ENCODE results near the gene PRDM16. TPM values are rescaled to one million over a fixed set of nuclear protein-coding genes. Genes with fewer than 3 reads are reported as not detected.

PRDM16 gene
- polyA plus RNA-seq, 1 experiment = 0.06 TPM

DNA sequence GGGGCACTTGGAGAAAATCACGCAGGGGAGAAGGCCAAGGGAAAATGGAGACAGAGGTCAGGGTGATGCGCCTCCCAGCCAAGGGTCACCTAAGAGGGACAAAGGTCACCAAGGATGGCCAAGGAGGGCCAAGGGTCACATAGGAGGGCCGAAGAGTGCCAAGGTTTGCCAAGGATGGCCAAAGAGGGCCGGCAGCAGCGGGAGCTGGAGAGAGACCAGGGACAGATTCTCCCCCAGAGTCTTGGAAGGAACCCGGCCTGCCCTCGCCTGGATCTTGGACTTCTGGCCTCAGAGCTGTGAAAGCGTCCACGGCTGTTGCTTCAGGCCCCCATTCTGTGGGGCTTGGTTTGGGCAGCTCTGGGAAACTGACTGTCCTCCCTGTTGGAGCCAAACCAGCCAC, 359.9 kb downstream of the PRDM16 start:
- H3K9me3 ChIP-seq (ENCODE audit: control insufficient read depth, insufficient read depth, low read length) = no peaks in the 10 kb centered on the region; the same call in 1 of the 2 replicates
- no peak for DNase-seq (ENCODE audit: low read depth, low spot score)
- no peak overlapping the region for H3K27ac ChIP-seq (ENCODE audit: low read depth, low read length)
- ChIA-PET POLR2A (no interaction called here), CTCF (no interaction called here)
- H3K4me3 ChIP-seq (ENCODE audit: low read depth, low read length) = no peak overlapping the region
- TF ChIP-seq, protein P1, sequence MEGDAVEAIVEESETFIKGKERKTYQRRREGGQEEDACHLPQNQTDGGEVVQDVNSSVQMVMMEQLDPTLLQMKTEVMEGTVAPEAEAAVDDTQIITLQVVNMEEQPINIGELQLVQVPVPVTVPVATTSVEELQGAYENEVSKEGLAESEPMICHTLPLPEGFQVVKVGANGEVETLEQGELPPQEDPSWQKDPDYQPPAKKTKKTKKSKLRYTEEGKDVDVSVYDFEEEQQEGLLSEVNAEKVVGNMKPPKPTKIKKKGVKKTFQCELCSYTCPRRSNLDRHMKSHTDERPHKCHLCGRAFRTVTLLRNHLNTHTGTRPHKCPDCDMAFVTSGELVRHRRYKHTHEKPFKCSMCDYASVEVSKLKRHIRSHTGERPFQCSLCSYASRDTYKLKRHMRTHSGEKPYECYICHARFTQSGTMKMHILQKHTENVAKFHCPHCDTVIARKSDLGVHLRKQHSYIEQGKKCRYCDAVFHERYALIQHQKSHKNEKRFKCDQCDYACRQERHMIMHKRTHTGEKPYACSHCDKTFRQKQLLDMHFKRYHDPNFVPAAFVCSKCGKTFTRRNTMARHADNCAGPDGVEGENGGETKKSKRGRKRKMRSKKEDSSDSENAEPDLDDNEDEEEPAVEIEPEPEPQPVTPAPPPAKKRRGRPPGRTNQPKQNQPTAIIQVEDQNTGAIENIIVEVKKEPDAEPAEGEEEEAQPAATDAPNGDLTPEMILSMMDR (IDR thresholded peaks at IDR 0.05; ENCODE audit: low read depth, low read length) = no peak
- H3K27me3 ChIP-seq (ENCODE audit: control insufficient read depth, insufficient read depth, low read length) = peaks cover 3% of the 10 kb centered on the region

DNA sequence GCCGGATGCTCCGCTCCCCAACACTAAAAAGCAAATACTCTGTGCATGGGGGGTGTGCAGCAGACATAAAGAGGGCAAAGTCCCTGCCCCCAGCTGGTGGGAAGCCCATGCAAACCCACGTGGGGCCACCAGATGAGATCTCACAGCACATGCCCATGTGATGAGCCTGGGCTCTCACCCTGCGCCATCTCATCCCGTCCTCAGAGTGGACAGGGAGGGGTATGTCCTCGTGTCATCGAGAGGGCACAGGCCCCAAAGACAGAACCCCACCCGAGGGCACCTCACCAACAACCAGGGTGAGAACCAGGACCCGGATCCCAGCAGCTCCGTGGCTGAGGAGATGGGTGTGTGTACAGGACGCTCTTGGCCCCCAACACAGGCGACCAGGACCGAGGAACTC, 360.3 kb downstream of the PRDM16 start:
- POLR2A ChIA-PET = no interaction called here

DNA sequence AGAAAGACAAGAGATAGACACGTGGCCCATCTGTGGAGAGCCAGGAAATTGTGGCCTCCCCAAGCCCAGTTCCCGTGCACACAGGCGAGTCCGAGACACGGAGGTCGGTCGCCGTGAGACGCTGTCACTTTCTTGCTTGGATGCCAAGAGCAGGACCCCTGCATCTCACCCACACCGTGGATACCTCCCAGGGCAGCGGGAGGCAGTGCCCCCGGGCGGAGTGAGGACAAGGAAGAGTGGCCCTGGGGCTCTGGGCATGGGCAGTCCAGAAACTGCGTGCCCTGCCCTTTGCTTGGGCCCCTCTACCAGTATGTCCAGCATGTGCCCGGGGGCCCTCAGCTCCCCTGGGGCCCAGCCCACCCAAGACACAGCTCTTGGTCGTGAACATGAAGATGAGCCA, 360.8 kb downstream of the PRDM16 start:
- TF ChIP-seq, protein P1 (IDR thresholded peaks at IDR 0.05; ENCODE audit: low read depth, low read length) = no peak
- POLR2A ChIA-PET = no interaction called here

More for the DNA sequence above, 360.3 kb downstream of the PRDM16 start:
- Histone ChIP-seq H3K27ac (ENCODE audit: low read depth, low read length) (no peak overlapping the region), H3K27me3 (ENCODE audit: control insufficient read depth, insufficient read depth, low read length) (no peaks in the 10 kb centered on the region), H3K4me3 (ENCODE audit: low read depth, low read length) (no peak overlapping the region), H3K9me3 (ENCODE audit: control insufficient read depth, insufficient read depth, low read length) (no peaks in the 10 kb centered on the region; the same call in 1 of the 2 replicates)
- TF ChIP-seq, protein P1 (IDR thresholded peaks at IDR 0.05; ENCODE audit: low read depth, low read length) = no peak
- CTCF ChIA-PET = no interaction called here
- DNase-seq (ENCODE audit: low read depth, low spot score) = no peak

DNA sequence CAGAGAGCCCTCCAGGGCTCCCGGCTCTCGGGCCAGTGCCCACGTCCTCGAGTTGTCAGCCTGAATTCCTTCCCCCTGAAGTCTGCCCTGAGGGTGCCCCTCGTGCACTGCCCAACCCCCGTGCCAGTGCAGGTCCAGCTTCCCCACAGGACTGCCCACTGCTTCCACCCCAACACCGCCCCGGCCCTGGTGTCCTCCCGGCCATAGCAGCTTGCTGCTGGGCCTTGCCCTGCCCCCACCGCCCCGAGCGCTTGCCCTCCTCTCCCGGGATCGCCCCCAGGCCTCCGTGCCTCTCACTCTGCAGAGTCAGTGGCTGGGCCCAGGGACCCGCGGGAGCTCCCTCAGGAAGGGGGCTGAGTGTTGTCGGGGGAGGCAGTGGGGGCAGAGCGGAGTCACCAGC, 361.4 kb downstream of the PRDM16 start:
- ChIA-PET POLR2A (no interaction called here), CTCF (interaction anchor here (0.6 kb wide), 2 partner anchors 80 to 1290 kb away, joined by 7 to 15 read pairs; no protein-coding TSS in a partner anchor)
- H3K27ac ChIP-seq (ENCODE audit: low read depth, low read length) = no peak overlapping the region
- no peak overlapping the region for H3K4me3 ChIP-seq (ENCODE audit: low read depth, low read length)
- no peak for DNase-seq (ENCODE audit: low read depth, low spot score)
- H3K9me3 ChIP-seq (ENCODE audit: control insufficient read depth, insufficient read depth, low read length) = no peaks in the 10 kb centered on the region; the same call in 1 of the 2 replicates
- H3K27me3 ChIP-seq (ENCODE audit: control insufficient read depth, insufficient read depth, low read length) = no peaks in the 10 kb centered on the region
- TF ChIP-seq, protein P1 (IDR thresholded peaks at IDR 0.05; ENCODE audit: low read depth, low read length) = no peak

More for the DNA sequence above, 360.8 kb downstream of the PRDM16 start:
- H3K9me3 ChIP-seq (ENCODE audit: control insufficient read depth, insufficient read depth, low read length) = no peaks in the 10 kb centered on the region; the same call in 1 of the 2 replicates
- H3K27ac ChIP-seq (ENCODE audit: low read depth, low read length) = no peak overlapping the region
- no peak for DNase-seq (ENCODE audit: low read depth, low spot score)
- CTCF ChIA-PET = no interaction called here
- H3K27me3 ChIP-seq (ENCODE audit: control insufficient read depth, insufficient read depth, low read length) = no peaks in the 10 kb centered on the region
- no peak overlapping the region for H3K4me3 ChIP-seq (ENCODE audit: low read depth, low read length)

DNA sequence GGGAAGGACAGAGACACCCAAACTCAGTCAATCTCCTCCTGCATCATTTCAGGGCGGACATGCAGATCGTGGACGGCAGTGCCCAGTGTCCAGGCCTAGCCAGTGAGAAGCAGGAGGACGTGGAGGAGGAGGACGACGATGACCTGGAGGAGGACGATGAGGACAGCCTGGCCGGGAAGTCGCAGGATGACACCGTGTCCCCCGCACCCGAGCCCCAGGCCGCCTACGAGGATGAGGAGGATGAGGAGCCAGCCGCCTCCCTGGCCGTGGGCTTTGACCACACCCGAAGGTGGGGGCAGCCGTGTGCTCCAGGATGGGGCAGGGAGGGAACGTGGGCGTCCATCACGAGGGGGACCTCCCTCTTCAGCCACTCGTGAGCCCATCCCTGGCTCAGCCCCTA, 361.8 kb downstream of the PRDM16 start:
- Histone ChIP-seq H3K9me3 (ENCODE audit: control insufficient read depth, insufficient read depth, low read length) (no peaks in the 10 kb centered on the region; the same call in 1 of the 2 replicates), H3K27ac (ENCODE audit: low read depth, low read length) (no peak overlapping the region), H3K27me3 (ENCODE audit: control insufficient read depth, insufficient read depth, low read length) (no peaks in the 10 kb centered on the region), H3K4me3 (ENCODE audit: low read depth, low read length) (no peak overlapping the region)
- CTCF ChIA-PET = interaction anchor here (0.6 kb wide), 2 partner anchors 80 to 1291 kb away, joined by 7 to 15 read pairs; no protein-coding TSS in a partner anchor
- TF ChIP-seq, protein P1 (IDR thresholded peaks at IDR 0.05; ENCODE audit: low read depth, low read length) = no peak
- POLR2A ChIA-PET = no interaction called here
- DNase-seq (ENCODE audit: low read depth, low spot score) = no peak

Measured in AG04450 (cell line).